ENCODE data around the gene BCAR1.
"Not testable (repeated sequence)": the region's sequence is repeated elsewhere in the genome, so short reads cannot be mapped to it uniquely, and the experiment has no call there.

BCAR1 gene

GRCh38 chr16:75271441-75272096 lies 20.1 kb upstream of the BCAR1 start:
- DNase-seq = no peak

- DNase-seq = not testable (repeated sequence)
These were observed 17.9 kb upstream of the BCAR1 start for GRCh38 chr16:75269358-75269757.

GRCh38 chr16:75267631-75268264 lies 16.3 kb upstream of the BCAR1 start:
- no peak for DNase-seq

GRCh38 chr16:75266738-75267630 lies 15.6 kb upstream of the BCAR1 start:
- no peak for DNase-seq

- no peak for DNase-seq
These were observed 14.7 kb upstream of the BCAR1 start for GRCh38 chr16:75265911-75266701.

- DNase-seq = no peak
These were observed 13.8 kb upstream of the BCAR1 start for GRCh38 chr16:75264999-75265910.

- DNase-seq = no peak
These were observed 13.1 kb upstream of the BCAR1 start for GRCh38 chr16:75264457-75264998.

- DNase-seq = no peak
These were observed 12.6 kb upstream of the BCAR1 start for GRCh38 chr16:75263963-75264445.

GRCh38 chr16:75263291-75263962 lies 12.0 kb upstream of the BCAR1 start:
- no peak for DNase-seq

- no peak for DNase-seq
These were observed 11.3 kb upstream of the BCAR1 start for GRCh38 chr16:75262800-75263127.

- peak; percentile 55 for DNase-seq
These were observed 10.8 kb upstream of the BCAR1 start for GRCh38 chr16:75262104-75262799.

GRCh38 chr16:75261590-75262078 lies 10.2 kb upstream of the BCAR1 start:
- DNase-seq = no peak

- no peak for DNase-seq
These were observed 9.6 kb upstream of the BCAR1 start for GRCh38 chr16:75260851-75261589.

- DNase-seq = no peak
These were observed 7.3 kb upstream of the BCAR1 start for GRCh38 chr16:75258807-75259141.

GRCh38 chr16:75257886-75258806 lies 6.7 kb upstream of the BCAR1 start:
- DNase-seq = no peak

GRCh38 chr16:75256696-75257343 lies 5.4 kb upstream of the BCAR1 start:
- no peak for DNase-seq

- no peak for DNase-seq
These were observed 4.7 kb upstream of the BCAR1 start for GRCh38 chr16:75256059-75256571.
